GM23248 (cell line): ENCODE measurements around the gene HDAC8.

Source experiments
- EZH2 ChIP-seq: fragments of 200-600 bp; sonication (generic); IDR thresholded peaks from 2 replicates; pipeline ENCODE4 v1.6.1; 2018; ENCODE audit warnings: antibody characterized with exemption, mild to moderate bottlenecking; ENCODE audit not compliant: insufficient read depth, poor library complexity, severe bottlenecking
- EZH2phosphoT487 ChIP-seq: fragments of 200-600 bp; sonication (generic); IDR thresholded peaks from 2 replicates; pipeline ENCODE4 v1.6.1; 2018; ENCODE audit warnings: antibody characterized with exemption, moderate library complexity, mild to moderate bottlenecking, low read depth; ENCODE audit not compliant: insufficient read depth

DNA sequence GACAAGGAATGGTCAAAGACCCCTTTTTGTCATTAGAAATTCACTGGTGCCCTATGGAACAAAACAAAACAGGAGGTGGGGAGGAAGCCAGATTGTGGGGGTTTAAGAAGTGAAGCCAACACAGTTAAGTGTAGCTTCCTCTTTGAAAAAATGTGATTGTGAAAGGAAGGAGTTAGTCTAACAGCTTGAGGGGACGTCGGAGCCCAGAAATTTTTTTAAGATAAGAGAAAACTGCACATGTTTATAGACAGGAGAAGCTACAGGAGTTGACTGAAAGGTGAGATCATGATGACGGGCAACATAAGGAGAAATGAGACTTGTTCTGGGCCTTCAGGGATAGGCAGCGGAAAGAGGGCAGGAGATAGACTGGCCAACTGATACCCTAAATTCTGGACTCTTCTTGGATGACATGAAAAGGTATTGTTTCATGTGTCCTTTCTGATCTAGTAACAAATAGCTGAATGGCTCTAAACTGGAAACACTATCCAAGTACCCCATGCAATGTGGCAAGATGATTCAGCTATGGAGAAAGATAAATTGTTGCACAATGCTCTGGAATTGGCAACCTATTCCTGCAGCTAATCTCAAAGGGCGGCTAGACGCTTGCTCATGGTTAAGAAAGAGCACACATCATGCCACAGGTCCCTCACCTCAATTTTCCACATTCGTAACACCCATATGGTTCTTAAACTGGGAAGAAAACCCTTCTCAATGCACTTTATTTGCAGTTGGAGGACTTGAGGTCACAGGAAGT lies 3.7 kb upstream of the HDAC8 start:
- TF ChIP-seq EZH2 (no peak), EZH2phosphoT487 (no peak)
